GM19452 (cell line): ENCODE results near the gene SIVA1.

Experiments used
- ATAC-seq: cut with Tn5 transposase; IDR thresholded peaks from one replicate; pipeline ENCODE4 v1.9.1; 2021; ENCODE audit not compliant: unreplicated experiment

SIVA1 gene

DNA sequence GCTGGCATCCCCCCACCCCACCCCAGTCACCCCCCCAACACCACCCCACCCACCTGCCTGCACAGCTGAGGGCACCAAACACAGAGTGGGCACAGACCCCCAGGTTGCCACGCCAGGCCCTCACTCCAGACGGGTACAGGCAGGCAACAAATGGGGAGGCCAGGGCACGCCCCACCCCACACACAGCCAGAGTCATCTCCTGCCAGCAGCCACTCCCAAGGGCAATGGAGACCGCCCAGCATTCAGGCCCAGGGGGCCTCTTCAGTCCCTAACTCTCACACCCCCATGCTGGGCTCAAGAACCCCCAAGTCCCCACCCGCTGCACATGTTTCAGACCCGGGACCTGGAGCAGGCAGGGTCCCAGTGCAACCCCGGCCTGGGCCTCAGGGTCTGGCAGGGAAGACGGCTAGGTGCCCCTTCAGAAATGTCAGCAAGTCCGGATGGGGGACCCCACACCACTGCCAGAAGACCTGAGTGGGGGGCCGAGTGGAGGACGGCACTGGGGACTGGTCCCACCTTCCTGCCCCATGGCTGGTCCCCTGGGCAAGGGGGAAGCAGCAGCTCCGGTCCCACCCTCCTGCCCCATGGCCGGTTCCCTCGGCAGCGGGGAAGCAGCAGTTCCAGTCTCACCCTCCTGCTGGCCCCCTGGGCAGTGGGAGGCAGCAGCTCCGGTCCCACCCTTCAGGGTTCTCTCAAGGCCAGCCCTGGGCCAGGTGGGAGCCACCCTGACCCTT, 30.7 kb downstream of the SIVA1 start:
- no peak for ATAC-seq

DNA sequence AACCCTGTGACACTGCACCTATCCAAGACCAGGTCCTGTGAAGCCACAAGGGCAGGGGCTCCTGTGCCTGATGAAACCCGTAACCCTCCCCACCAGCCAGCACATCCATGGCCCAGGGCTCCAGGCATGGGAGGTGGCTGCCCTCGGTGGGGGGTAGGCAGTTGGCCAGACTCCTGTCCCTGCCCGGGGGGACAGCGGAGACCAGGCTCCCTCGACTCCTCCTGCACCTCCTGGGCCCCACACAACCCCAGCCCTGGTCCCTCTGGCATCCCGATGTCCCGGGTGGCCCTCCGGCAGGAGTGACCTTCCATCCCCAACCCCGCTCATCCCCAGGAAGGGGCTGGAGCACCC, 31.2 kb downstream of the SIVA1 start:
- ATAC-seq = no peak

DNA sequence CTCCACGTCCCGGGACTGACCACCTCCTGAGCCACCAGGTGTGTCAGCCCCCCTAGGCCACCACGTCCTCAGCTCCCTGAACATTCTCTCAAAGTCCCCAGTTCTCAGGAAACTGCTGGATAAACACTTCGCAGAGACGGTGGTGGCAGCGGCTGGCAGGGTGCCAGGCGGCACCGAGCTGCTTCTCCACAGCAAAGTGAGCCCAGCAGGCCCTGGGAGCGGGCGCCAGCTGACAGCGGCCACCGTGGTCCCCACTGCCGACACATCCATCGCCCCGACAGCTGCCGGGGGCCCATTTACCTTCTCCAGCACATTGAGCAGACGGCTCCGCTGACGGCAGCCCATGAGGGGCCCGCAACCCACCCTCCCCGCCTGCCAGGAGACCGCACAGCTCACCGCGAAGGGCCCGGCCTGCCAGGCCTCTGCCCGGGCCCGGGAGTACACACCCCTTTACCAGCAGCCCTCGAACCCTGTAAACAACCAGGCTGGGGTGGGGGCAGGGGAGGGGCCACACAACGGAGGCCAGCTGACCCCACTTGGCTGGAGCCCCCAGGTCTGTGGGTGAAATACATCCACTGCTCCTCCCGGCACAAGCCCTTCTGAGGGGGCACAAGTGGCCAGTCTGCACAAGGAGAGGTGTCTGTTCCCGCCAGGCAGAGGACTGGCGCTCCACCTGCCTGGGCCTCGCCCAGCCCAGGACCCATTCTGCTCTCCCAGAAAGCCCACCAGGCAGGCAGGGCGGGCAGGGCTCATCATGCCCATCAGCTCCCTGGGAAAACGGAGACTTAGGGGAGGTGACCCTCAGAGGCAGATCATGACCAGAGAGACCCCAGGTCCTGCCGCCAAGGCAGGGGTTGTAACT, 32.1 kb downstream of the SIVA1 start:
- no peak for ATAC-seq

DNA sequence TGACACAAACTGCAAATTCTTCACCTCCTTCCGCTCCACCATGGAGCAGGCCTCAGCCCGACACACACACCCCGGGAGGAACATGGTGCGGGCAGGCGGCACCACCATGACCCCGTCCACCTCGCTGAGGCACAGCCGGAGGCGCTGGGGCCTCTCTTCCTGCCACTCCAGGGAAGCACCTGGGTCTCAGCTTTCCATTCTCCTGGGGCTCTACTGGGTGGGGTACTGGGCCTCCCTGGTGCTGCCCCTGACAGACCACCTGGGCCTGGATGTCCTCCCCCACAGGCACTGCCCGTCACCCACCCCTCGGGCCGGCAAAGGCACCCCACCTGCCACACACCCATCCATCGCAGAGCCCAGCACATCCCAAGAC, 32.7 kb downstream of the SIVA1 start:
- ATAC-seq = no peak

DNA sequence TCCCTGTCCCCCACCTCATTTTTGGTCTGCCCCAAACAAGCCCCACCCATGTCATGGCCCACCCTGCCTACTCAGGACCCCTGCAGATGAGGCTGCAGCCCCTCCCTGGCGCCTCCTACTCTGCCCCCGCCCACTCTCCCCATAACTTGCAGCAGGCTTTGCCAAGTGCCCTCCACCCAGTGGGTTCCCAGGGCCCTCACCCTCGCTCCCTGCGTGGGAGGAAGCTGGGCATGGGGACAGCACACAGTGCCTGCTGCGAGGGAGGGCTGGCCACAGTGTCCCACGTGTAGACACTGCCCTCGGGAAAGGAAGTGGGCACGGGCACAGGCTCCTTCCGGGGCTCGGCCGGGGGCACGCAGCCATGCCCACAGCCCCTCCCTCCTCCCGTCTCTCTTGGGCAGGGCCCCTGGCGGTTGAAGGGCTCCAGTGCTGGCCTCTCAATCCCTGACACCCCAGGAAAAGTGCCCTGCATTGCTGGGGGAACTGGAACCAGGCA, 33.2 kb downstream of the SIVA1 start:
- ATAC-seq = no peak

DNA sequence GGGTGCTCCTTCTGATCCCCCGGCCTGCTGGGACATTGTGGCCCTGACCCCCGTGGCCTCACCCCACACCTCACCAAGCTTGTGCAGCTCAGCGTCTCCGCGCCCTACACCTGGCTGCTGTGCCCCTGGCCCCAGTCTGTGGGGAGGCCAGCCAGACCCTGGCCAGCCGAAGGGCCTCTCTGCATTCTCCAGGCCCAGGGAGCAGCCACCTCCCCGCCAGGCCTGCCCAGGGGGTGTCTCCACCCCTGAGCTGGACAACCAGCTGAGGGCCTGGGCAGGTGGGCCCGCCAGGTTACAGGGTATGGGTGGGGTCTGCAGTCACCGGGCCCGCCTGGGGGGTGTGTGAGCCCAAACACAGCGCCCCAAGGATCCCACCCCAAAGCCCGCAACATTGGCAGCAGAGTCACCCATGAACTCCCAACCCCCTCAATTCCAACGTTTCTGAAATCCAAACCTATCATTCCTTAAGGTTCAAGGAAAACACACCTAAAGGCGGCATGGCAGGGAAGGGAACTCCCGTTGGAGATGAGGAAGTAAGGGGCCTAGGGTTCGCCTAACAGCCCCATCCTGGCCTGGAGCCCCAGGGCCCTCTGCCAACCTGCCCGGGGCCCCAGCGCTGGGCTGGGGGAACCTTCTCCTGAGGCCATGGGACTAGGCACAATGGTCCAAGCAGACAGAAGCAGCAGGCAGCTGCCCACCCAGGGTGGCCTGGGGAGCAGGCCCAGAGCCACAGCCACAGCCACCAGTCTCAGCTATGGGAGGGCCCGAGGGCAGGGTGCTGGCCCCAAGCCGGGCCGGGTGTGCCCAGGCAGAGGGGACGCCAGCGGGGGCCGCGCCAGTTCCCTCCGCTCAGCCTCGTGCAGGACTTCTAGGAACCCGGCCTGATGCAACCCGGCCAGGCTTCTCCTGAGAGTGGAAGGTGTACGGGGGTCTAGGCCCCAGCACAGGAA, 34.1 kb downstream of the SIVA1 start:
- no peak for ATAC-seq

DNA sequence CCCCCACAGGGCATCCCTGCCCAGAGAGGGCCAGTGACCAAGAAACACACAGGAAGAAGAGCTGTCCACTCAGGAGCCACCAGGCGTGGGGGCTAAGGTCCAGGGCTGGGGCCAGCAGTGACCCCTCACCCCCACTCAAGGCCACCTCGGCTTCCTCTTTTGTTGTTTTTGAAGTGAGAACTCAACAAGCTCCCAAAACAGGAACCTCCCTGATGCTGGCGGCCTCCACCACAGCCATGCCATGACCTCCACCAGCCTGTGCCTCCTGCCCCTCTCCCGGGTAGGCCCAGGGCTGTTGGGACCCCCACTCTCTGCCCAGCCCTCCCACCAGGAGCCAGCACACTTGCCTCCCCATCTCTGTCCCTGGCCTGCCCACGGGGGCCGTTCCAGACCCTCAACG, 34.8 kb downstream of the SIVA1 start:
- no peak for ATAC-seq

DNA sequence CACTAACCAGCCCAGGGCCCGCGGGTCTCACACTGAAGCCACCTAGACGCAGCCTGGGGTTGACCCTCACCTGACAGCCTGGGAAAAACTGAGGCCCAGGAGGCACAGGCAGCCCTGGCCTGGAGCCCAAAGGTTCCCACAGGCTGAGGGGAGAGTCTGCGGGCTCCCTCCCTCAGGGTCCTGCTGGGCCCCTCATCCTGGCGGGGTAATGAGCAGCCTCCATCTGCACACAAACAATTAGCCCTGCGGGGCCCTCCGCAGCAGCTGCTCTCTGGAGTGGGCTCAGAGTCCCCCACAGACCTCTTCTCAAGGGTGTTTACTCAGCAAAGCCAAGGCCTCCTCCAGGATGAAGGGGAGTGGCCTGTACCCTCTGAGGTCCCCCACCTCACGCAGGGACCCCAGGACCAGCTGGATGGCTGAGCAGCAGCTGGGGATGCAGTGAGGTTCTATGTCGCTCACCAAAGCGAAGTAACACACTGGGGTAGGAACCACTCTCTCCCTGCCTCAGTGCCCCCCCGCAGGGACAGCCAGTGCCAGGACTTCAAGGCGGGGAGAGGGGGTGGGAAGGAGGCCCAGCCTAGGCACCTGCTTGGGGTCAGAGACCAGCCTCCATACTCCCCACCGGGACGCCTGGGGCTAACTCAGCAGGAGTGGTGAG, 35.3 kb downstream of the SIVA1 start:
- no peak for ATAC-seq

DNA sequence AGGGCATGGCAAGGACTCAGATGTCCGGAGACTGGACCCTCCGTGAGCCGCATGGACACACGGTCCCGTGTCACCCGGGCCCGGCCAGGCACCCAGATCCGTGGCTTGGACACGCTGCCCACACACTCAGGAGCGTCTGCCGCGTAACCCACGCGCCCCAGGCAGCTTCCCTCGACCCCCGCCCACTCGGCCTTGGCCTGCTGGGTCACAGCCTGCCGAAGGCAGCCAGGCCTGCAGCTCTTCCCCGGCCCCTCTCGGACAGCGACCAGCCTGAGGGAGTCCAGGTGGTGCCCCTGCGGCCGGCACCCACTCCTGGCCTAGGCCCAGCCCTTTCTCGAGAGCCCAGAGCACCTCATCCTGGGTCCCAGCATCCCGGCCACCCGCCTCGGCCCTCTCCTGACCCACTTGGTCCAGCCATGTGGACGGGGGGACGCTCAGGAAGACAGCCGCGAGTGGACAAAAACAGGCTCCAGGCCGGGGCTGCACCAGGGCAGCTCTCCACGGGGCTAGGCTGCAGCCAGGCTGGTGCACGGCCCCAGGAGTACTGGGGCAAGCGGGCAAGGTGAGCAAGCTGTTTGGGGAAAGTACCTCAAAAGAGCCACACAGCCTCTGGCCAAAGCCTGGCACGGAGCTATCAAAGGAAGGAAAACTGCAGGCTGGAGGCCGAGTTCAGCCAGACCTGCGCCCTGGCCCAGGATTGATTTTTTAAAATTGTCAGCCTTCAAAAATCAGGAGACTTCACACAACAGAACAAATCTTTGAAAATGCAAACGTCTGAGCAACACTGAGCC, 36.1 kb downstream of the SIVA1 start:
- ATAC-seq = no peak

DNA sequence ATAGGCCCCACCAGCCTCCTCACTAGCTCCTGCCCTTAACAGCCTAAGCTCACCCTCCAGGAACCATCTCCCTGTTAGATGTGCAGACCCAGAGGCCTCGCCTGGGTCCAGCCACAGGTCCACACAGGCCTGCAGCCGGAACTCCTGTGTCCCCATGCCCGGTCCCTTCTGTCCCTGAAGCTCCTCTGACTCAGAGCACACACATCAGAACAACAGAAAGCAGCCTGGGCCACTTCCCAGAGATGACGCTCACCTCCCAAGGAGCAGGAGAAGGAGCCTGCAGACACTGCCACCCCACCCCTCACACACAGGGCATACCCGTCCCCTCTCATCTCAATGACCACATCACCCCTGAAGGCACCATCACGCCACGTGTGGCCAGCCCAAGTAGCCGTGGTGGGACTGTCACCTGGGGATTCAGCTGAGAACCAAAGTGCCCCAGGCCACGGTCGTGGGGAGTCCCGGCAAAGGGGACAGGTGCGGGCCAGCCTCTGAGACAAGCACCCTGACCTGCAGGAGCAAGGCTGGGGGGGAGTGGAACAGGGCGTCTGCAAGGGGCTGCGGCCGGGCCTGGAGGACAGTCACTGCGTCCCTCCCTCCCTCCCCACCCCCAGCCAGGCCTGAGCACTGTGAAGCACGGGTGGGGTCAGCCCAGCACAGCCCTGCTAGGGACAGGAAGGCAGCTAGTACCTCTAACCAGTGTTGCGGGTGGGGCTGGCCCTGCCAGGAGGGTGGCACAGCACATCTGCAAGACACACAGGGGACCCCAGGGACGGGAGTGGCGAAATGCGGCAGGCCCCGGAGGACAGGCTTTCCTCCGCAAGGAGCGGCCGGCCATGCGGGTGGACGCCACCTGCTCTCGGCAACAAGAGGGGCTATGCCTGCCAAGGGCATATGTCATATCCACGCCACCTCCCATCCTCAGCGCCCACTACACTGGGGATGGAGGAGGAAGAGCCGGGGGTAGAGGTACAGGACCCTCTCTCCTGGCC, 37.1 kb downstream of the SIVA1 start:
- ATAC-seq = no peak

DNA sequence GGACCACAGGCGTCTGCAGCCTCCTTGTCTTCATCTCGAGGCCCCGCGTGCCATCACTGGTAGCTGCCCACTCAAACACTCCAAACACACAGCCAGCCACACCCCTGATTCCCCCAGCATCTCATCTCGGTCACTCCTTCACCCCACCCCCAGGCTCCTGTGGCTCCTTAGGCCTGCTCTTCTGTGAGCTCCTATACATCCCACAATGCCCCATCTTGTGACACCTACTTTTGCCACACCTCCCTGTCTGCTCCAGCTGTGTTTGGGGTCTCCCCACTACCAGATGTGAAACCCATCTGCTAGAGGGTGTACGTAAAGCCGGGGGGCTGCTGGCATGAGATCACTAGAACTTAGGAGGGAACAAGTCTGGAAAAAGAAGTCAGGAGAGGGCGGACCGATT, 38.5 kb downstream of the SIVA1 start:
- ATAC-seq = no peak

DNA sequence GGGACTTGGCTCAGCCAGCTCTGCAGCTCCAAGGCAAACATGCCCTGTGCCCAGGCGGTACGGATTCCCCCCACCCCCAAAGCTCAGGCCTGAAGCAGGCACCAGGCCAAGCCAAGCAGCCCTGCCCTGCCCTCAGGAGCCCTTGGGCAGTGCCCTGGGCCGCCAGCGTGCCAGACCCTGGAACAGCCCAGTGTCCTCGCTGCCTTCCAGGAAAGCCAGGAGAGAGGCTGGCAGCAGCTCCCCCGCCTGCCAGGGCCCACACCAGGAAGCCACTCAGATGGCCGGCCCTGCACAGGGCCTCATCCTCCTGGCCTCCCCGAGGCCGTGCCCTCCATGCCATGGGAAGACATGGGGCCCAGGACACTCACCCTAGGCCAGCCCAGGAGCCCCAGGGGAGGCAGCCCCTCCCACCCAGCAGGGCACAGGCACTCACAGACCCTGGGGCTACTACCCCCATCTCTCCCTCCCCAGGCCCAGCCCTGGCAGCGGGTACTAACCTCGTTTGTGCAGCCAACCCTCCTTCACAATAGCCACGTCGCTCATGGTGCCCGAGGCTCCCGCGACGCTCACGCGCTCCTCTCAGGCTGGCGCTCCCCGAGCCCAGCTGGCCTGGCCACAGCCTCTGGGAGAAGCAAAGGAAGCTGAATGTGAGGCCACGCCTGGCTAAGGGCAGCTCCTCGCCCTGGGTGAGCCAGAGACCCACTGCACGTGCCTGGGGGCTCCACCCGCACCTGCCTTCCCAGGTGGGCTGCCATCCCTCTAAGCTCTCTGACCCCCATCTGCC, 39.3 kb downstream of the SIVA1 start:
- ATAC-seq = no peak

DNA sequence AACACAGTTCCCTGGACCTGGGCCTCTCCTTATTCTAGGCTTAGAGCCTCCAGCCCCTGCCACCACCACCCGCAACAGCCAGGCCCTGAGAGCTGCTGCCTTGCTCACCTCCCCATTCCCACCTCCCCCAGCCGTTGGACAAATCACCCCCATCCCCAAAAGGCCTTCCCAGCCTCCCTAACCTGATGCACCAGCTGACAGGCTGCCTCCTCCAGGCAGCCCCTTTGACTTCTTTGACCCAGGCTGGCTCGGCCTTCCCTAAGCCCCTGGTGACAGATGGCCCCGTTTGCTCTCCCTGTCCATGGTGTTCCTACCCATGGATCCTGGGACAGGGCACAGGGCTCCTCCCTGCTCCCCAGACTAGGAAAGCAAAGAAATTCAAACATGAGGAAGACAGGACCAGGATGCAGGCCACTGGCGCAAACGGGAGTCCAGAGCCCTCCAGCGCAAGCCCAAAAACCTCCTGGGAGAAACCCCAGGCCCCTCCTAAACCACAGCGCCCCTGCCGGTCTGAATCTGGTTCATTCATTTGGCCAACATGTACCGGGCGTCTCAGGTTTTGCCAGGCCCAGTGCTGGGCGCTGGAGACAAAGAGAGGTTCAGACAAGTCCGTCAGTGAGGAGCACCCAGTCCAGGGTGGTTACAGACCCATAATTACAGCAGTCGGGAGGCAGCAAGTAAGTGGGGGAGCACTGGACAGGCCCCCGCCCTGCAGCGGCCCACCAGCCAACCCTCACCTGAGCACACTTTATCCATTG, 40.2 kb downstream of the SIVA1 start:
- no peak for ATAC-seq

DNA sequence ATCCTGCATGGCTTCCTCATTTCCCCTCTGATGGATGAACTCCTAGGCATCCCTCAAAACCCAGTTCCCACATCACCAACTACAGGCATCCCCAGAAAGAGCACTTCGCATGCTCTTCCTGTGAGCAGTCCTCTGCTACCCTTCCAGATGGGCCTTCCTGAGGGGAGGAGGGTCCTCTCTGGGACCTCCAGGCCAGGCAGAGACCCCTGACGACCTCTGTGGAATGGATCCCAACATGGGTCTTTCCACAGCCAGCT, 40.7 kb downstream of the SIVA1 start:
- ATAC-seq = no peak

DNA sequence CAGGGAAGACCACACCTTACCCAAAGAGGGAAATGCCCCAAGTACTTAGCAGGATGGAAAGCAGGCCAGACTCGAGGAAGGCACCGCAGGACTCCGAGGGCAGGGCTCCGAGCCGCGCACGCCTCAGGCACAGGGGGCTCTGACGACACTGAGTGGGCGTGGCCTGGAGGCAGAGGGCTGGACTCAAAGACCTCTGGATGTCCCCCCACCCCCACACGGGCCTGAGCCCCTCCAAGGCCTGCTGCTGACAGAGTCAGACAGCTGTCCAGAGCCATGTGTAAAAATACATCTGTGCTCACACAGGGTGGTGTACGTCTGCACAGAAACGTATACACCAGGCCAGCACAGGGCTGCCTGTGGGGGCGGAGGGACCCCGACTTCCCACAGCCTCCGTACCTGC, 41.2 kb downstream of the SIVA1 start:
- ATAC-seq = no peak

DNA sequence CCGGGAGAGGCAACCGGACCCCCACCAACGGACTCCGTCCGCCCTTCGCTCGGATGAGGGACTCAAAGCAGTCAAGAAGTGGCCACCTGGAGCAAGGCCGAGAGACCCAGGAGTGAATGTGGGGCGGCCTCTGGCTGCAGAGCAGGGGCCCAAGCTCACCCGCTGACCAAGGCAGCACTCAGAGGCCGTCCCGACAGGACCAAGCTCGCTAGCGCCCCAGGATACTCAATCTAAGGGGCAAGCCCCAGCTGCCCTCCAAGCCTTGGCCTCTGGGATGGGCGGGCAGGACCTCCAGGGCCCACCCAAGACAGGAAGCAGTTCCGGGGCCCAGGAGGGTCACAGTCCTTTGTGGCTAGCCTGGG, 41.7 kb downstream of the SIVA1 start:
- no peak for ATAC-seq

DNA sequence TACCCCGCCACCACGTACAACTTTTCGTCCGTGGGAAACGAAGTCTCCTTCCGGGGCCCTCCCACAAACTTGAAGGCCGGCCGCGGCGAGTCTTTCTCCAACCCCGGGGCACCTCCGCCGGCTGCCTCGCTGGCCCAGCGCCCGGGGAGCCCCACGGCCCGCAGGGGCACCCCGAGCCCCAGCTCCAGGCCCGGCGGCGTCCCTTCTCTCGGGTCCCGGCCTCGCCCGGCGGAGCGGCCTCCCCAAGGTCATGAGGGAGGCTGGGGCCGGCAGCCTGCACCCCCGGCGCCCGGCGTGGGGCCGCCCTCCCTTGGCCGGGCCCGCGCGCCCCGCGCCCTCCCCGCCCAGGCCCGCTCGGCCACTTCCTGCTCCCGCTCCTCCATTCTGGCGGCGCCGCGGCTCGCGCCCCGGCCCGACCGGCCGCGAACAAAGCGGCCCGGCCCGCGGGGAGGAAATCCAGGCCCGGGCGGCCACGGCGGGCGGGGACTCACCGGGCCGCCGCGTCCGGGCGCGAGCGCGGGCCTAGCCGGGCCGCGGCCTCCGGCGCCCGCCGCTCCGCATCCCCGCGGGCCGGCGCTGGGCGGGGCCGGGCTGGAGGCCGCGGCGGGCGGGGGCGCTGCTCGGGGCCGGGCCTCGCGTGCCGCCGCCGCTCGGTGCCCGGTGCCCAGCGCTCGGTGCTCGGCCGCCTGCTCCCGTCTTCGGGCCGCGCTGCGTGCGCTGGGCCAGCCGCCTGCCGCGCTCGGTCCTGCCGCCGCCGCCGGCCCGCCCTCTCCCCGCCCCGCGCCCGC, 42.2 kb downstream of the SIVA1 start, which contains the start of gene AKT1:
AKT1 (minus strand) TSS at position 756 of the 788 bp plus-strand sequence. CDS start 3,105 bp downstream, outside the sequence.
- no peak for ATAC-seq
